Ishikawa (cell line): ENCODE results near the gene NCOR2.

ENCODE experiments used
- CEBPB ChIP-seq: IDR thresholded peaks from 2 replicates; pipeline ENCODE4 v1.6.1; 2012
- CREB1 ChIP-seq: IDR thresholded peaks from 2 replicates; pipeline ENCODE4 v1.6.1; 2012; ENCODE audit warnings: low read depth
- EGR1 ChIP-seq: IDR thresholded peaks from 2 replicates; pipeline ENCODE4 v1.6.1; 2012
- EP300 ChIP-seq: IDR thresholded peaks from 2 replicates; pipeline ENCODE4 v1.6.1; 2012; ENCODE audit warnings: borderline replicate concordance
- FOXM1 ChIP-seq: IDR thresholded peaks from 2 replicates; pipeline ENCODE4 v1.6.1; 2012; ENCODE audit warnings: low read depth, borderline replicate concordance
- MAX ChIP-seq: IDR thresholded peaks from 2 replicates; pipeline ENCODE4 v1.6.1; 2012
- NFIC ChIP-seq: IDR thresholded peaks from 2 replicates; pipeline ENCODE4 v1.6.1; 2012
- RAD21 ChIP-seq: IDR thresholded peaks from 2 replicates; pipeline ENCODE4 v1.6.1; 2012; ENCODE audit warnings: low read depth
- REST ChIP-seq: IDR thresholded peaks from 2 replicates; pipeline ENCODE4 v1.6.1; 2012; ENCODE audit warnings: low read depth, mild to moderate bottlenecking
- TAF1 ChIP-seq: IDR thresholded peaks from 2 replicates; pipeline ENCODE4 v1.6.1; 2012; ENCODE audit warnings: low read depth, mild to moderate bottlenecking
- TCF12 ChIP-seq: IDR thresholded peaks from 2 replicates; pipeline ENCODE4 v1.6.1; 2012; ENCODE audit warnings: low read depth
- TEAD4 ChIP-seq: IDR thresholded peaks from 2 replicates; pipeline ENCODE4 v1.6.1; 2012
- USF1 ChIP-seq: IDR thresholded peaks from 2 replicates; pipeline ENCODE4 v1.6.1; 2012
- YY1 ChIP-seq: IDR thresholded peaks from 2 replicates; pipeline ENCODE4 v1.6.1; 2012; ENCODE audit warnings: low read depth
- ZBTB7A ChIP-seq: IDR thresholded peaks from 2 replicates; pipeline ENCODE4 v1.6.1; 2012; ENCODE audit warnings: low read depth

The NCOR2 gene

GRCh38 chr12:124544983-124545382 is 22.4 kb downstream of the NCOR2 start:
- TF ChIP-seq FOXM1 (no peak), REST (no peak), EGR1 (no peak), YY1 (no peak), EP300 (no peak), TCF12 (no peak), CEBPB (no peak), USF1 (no peak), ZBTB7A (no peak), TEAD4 (no peak), RAD21 (no peak), CREB1 (no peak), NFIC (no peak)

GRCh38 chr12:124544311-124544970 is 23.0 kb downstream of the NCOR2 start:
- TF ChIP-seq TAF1: no peak
- no peak for TF ChIP-seq ZBTB7A
- no peak for TF ChIP-seq MAX
- TF ChIP-seq REST: no peak
- TF ChIP-seq NFIC: no peak
- no peak for TF ChIP-seq USF1
- no peak for TF ChIP-seq FOXM1
- TF ChIP-seq RAD21: no peak
- TF ChIP-seq TCF12: no peak
- no peak for TF ChIP-seq CREB1
- TF ChIP-seq CEBPB: no peak
- TF ChIP-seq YY1: no peak
- TF ChIP-seq EGR1: no peak
- no peak for TF ChIP-seq TEAD4
- TF ChIP-seq EP300: no peak

- no peak for TF ChIP-seq MAX
- no peak for TF ChIP-seq YY1
- no peak for TF ChIP-seq USF1
- TF ChIP-seq CREB1: no peak
- TF ChIP-seq TAF1: no peak
- TF ChIP-seq ZBTB7A: no peak
- TF ChIP-seq TEAD4: no peak
- no peak for TF ChIP-seq FOXM1
- no peak for TF ChIP-seq EP300
- no peak for TF ChIP-seq NFIC
- no peak for TF ChIP-seq REST
These were observed 23.7 kb downstream of the NCOR2 start for GRCh38 chr12:124543590-124544310.
